Activated CD4-positive, alpha-beta T cell treated with anti-CD3 and anti-CD28 coated beads, Interleukin-2, amount 10 ng/mL, durations not matched to agents 7 days and 5 days (primary cell): Measurements from ENCODE around the gene NISCH. TPM values are rescaled to one million over a fixed set of nuclear protein-coding genes. Genes with fewer than 3 reads are reported as not detected.

Source experiments
- CTCF ChIA-PET: fragments of 350-600 bp; sonication (Branson Sonifier 250); formaldehyde crosslinking; loops from one replicate; lab custom pipeline; 2021; ENCODE audit warnings: antibody characterized with exemption; lab: Charles Lee
- POLR2A ChIA-PET: fragments of 350-600 bp; sonication (Branson Sonifier 250); formaldehyde crosslinking; loops from one replicate; lab custom pipeline; 2021; ENCODE audit warnings: antibody characterized with exemption; lab: Charles Lee
- DNase-seq: peaks from one replicate; pipeline ENCODE4 v3.0.0-alpha.2; 2020
- H3K27ac Mint-ChIP-seq: one replicate; pipeline ENCODE4 v1.8.0; 2021; ENCODE audit warnings: mild to moderate bottlenecking, moderate library complexity, mixed read lengths
- H3K27me3 Mint-ChIP-seq: one replicate; pipeline ENCODE4 v1.8.0; 2021; ENCODE audit warnings: mixed read lengths
- H3K36me3 Mint-ChIP-seq: one replicate; pipeline ENCODE4 v1.8.0; 2021; ENCODE audit warnings: low read depth, mixed read lengths
- H3K4me1 Mint-ChIP-seq: one replicate; pipeline ENCODE4 v1.8.0; 2021; ENCODE audit warnings: mixed read lengths
- H3K4me3 Mint-ChIP-seq: one replicate; pipeline ENCODE4 v1.8.0; 2021; ENCODE audit warnings: mild to moderate bottlenecking, moderate library complexity, mixed read lengths
- H3K9me3 Mint-ChIP-seq: one replicate; pipeline ENCODE4 v1.8.0; 2021; ENCODE audit warnings: mixed read lengths
- total RNA-seq, 2 experiments: library from RNA; stranded (reverse); gene quantifications; one replicate each; pipeline ENCODE4 v1.2.3, GENCODE V29; 2021

Gene NISCH
- total RNA-seq, 2 experiments from 2014 or later, result 94.5 TPM

GRCh38 chr3:52534281-52535183 is 79.1 kb downstream of the NISCH start:
- peak overlapping the region; percentile 77 for H3K27ac Mint-ChIP-seq
- ChIA-PET POLR2A (no interaction called here), CTCF (no interaction called here)
- H3K27me3 Mint-ChIP-seq, result no peaks in the 10 kb centered on the region
- no peaks in the 10 kb centered on the region for H3K9me3 Mint-ChIP-seq
- H3K4me3 Mint-ChIP-seq, result peak overlapping the region; percentile 75
- H3K36me3 Mint-ChIP-seq, result peaks cover 20% of the 10 kb centered on the region
- peak; percentile 5 for DNase-seq
- H3K4me1 Mint-ChIP-seq, result peaks cover 41% of the 10 kb centered on the region

GRCh38 chr3:52535411-52536111 is 80.2 kb downstream of the NISCH start:
- H3K4me1 Mint-ChIP-seq, result peaks cover 47% of the 10 kb centered on the region
- DNase-seq, result peak; percentile 7
- ChIA-PET POLR2A (interaction anchor here (0.5 kb wide), 1 partner anchor 743 kb away, joined by 4 read pairs; no protein-coding TSS in a partner anchor), CTCF (interaction anchor here (0.8 to 1.0 kb wide), 2 partner anchors 9 to 16 kb away, joined by 3 to 5 read pairs; no protein-coding TSS in a partner anchor)
- H3K9me3 Mint-ChIP-seq, result no peaks in the 10 kb centered on the region
- peak overlapping the region; percentile 94 for H3K4me3 Mint-ChIP-seq
- H3K27ac Mint-ChIP-seq, result peak overlapping the region; percentile 77
- peaks cover 22% of the 10 kb centered on the region for H3K36me3 Mint-ChIP-seq
- H3K27me3 Mint-ChIP-seq, result no peaks in the 10 kb centered on the region

- peak overlapping the region; percentile 94 for H3K4me3 Mint-ChIP-seq
- no peaks in the 10 kb centered on the region for H3K9me3 Mint-ChIP-seq
- peak overlapping the region; percentile 51 for H3K27ac Mint-ChIP-seq
- no peaks in the 10 kb centered on the region for H3K27me3 Mint-ChIP-seq
- peaks cover 48% of the 10 kb centered on the region for H3K4me1 Mint-ChIP-seq
- POLR2A ChIA-PET, result interaction anchor here (0.5 kb wide), 1 partner anchor 742 kb away, joined by 4 read pairs; no protein-coding TSS in a partner anchor
- peaks cover 26% of the 10 kb centered on the region for H3K36me3 Mint-ChIP-seq
- DNase-seq, result no peak
- CTCF ChIA-PET, result interaction anchor here (0.8 to 1.0 kb wide), 2 partner anchors 9 to 16 kb away, joined by 3 to 5 read pairs; no protein-coding TSS in a partner anchor
These were observed 80.6 kb downstream of the NISCH start for GRCh38 chr3:52536112-52536368.

GRCh38 chr3:52536369-52537164 is 81.2 kb downstream of the NISCH start, which contains the start of gene UQCC5:
Gene UQCC5 (plus strand): TSS chr3:52536605. CDS start chr3:52536756, 151 bp downstream.
- ChIA-PET CTCF (interaction anchor here (0.8 to 1.0 kb wide), 2 partner anchors 8 to 15 kb away, joined by 3 to 5 read pairs; no protein-coding TSS in a partner anchor), POLR2A (interaction anchor here (0.5 to 0.6 kb wide), 2 partner anchors 34 to 742 kb away, joined by 3 to 4 read pairs; no protein-coding TSS in a partner anchor)
- H3K36me3 Mint-ChIP-seq, result peaks cover 31% of the 10 kb centered on the region
- DNase-seq, result peak; percentile 98
- H3K4me1 Mint-ChIP-seq, result peaks cover 51% of the 10 kb centered on the region
- H3K4me3 Mint-ChIP-seq, result peak within 1 kb of the TSS; percentile 94
- H3K9me3 Mint-ChIP-seq, result no peaks in the 10 kb centered on the region
- no peaks in the 10 kb centered on the region for H3K27me3 Mint-ChIP-seq
- peak within 1 kb of the TSS; percentile 97 for H3K27ac Mint-ChIP-seq

GRCh38 chr3:52537165-52537620 is 81.8 kb downstream of the NISCH start:
- DNase-seq, result no peak
- peaks cover 51% of the 10 kb centered on the region for H3K4me1 Mint-ChIP-seq
- ChIA-PET CTCF (interaction anchor here (1.6 kb wide), 1 partner anchor 10 kb away, joined by 3 read pairs; no protein-coding TSS in a partner anchor), POLR2A (interaction anchor here (0.6 kb wide), 1 partner anchor 33 kb away, joined by 3 read pairs; no protein-coding TSS in a partner anchor)
- peaks cover 32% of the 10 kb centered on the region for H3K36me3 Mint-ChIP-seq
- H3K9me3 Mint-ChIP-seq, result no peaks in the 10 kb centered on the region
- peak overlapping the region; percentile 94 for H3K4me3 Mint-ChIP-seq
- peak overlapping the region; percentile 97 for H3K27ac Mint-ChIP-seq
- H3K27me3 Mint-ChIP-seq, result no peaks in the 10 kb centered on the region

GRCh38 chr3:52537726-52538421 is 82.5 kb downstream of the NISCH start:
- DNase-seq, result no peak
- H3K27ac Mint-ChIP-seq, result peak overlapping the region; percentile 97
- peaks cover 32% of the 10 kb centered on the region for H3K36me3 Mint-ChIP-seq
- H3K4me3 Mint-ChIP-seq, result peak overlapping the region; percentile 94
- ChIA-PET POLR2A (interaction anchor here (0.6 kb wide), 1 partner anchor 32 kb away, joined by 3 read pairs; no protein-coding TSS in a partner anchor), CTCF (interaction anchor here (1.6 kb wide), 1 partner anchor 9 kb away, joined by 3 read pairs; no protein-coding TSS in a partner anchor)
- H3K27me3 Mint-ChIP-seq, result no peaks in the 10 kb centered on the region
- H3K9me3 Mint-ChIP-seq, result no peaks in the 10 kb centered on the region
- peaks cover 47% of the 10 kb centered on the region for H3K4me1 Mint-ChIP-seq

GRCh38 chr3:52539010-52539653 is 83.7 kb downstream of the NISCH start:
- ChIA-PET CTCF (interaction anchor here (0.7 kb wide), 1 partner anchor 92 kb away, joined by 3 read pairs; no protein-coding TSS in a partner anchor), POLR2A (no interaction called here)
- no peaks in the 10 kb centered on the region for H3K27me3 Mint-ChIP-seq
- H3K27ac Mint-ChIP-seq, result peak overlapping the region; percentile 78
- peaks cover 32% of the 10 kb centered on the region for H3K36me3 Mint-ChIP-seq
- peaks cover 47% of the 10 kb centered on the region for H3K4me1 Mint-ChIP-seq
- no peak for DNase-seq
- peak overlapping the region; percentile 23 for H3K4me3 Mint-ChIP-seq
- H3K9me3 Mint-ChIP-seq, result no peaks in the 10 kb centered on the region

- Mint-ChIP-seq H3K4me1 (peaks cover 35% of the 10 kb centered on the region), H3K9me3 (no peaks in the 10 kb centered on the region), H3K27me3 (no peaks in the 10 kb centered on the region), H3K4me3 (no peak overlapping the region), H3K36me3 (peaks cover 36% of the 10 kb centered on the region), H3K27ac (no peak overlapping the region)
- CTCF ChIA-PET, result no interaction called here
- POLR2A ChIA-PET, result no interaction called here
- DNase-seq, result no peak
These were observed 85.6 kb downstream of the NISCH start for GRCh38 chr3:52541050-52541449.

Other genes starting within 250 kb of the NISCH start
- gene TLR9, start 230.0 kb upstream of the NISCH start, total RNA-seq, result under 1 TPM; 0.55 to 0.65 TPM
- 100 to 1,000 TPM; 117 to 119 TPM for gene TWF2, start 216.4 kb upstream of the NISCH start, total RNA-seq
- 10 to 100 TPM; 82.2 to 92.7 TPM for gene PPM1M, start 209.8 kb upstream of the NISCH start, total RNA-seq
- gene WDR82, start 177.0 kb upstream of the NISCH start, total RNA-seq, result 100 to 1,000 TPM; 140 to 143 TPM
- 10 to 100 TPM; 25.0 to 29.4 TPM for gene GLYCTK, start 167.8 kb upstream of the NISCH start, total RNA-seq
- 10 to 100 TPM; 25.2 to 25.7 TPM for gene DNAH1, start 139.3 kb upstream of the NISCH start, total RNA-seq
- gene BAP1, start 45.6 kb upstream of the NISCH start, total RNA-seq, result 100 to 1,000 TPM; 102 to 104 TPM
- 10 to 100 TPM; 14.0 to 16.5 TPM for gene PHF7, start 44.9 kb upstream of the NISCH start, total RNA-seq
- under 1 TPM in 1 of 2 experiments, not detected in 1; 0.15 TPM for gene SEMA3G, start 10.5 kb upstream of the NISCH start, total RNA-seq
- gene TNNC1, start 1.6 kb upstream of the NISCH start, total RNA-seq, result 1 to 10 TPM; 1.5 to 2.1 TPM
- under 1 TPM; 0.02 to 0.15 TPM for gene STAB1, start 39.7 kb downstream of the NISCH start, total RNA-seq
- 10 to 100 TPM; 22.1 to 23.8 TPM for gene NT5DC2, start 78.3 kb downstream of the NISCH start, total RNA-seq
- gene UQCC5, start 81.0 kb downstream of the NISCH start, total RNA-seq, result 10 to 100 TPM in 1 of 2 experiments, 1 to 10 TPM in 1; 8.5 to 11.7 TPM
- gene PBRM1, start 230.3 kb downstream of the NISCH start, total RNA-seq, result 10 to 100 TPM; 88.9 to 97.7 TPM
- 10 to 100 TPM; 74.8 to 79.1 TPM for gene GNL3, start 230.4 kb downstream of the NISCH start, total RNA-seq